H1 (cell line): Measurements from ENCODE around the gene HES2. TPM values are rescaled to one million over a fixed set of nuclear protein-coding genes. Genes with fewer than 3 reads are reported as not detected.

Experiments used
- CTCF ChIA-PET: fragments of 300-600 bp; sonication (Branson Sonifier 250); formaldehyde crosslinking; loops from one replicate; lab custom pipeline; 2021; ENCODE audit not compliant: partially characterized antibody; lab: Charles Lee
- POLR2A ChIA-PET: fragments of 300-600 bp; sonication (Branson Sonifier 250); formaldehyde crosslinking; loops from one replicate; lab custom pipeline; 2021; ENCODE audit warnings: inconsistent platforms; ENCODE audit not compliant: partially characterized antibody; lab: Charles Lee
- DNase-seq, 2 experiments: peaks; one replicate each; pipeline versions ENCODE4 v3.0.0 to v3.0.0-alpha.2; 2010 to 2022; ENCODE audit warnings: low spot score in 2 of 2, low read depth in 1 of 2, mixed read lengths in 1 of 2
- FAIRE-seq: peaks from 2 replicates; lab custom pipeline; 2011; peaks lifted over from hg19 to GRCh38; lab: Jason Lieb, UNC
- H2AFZ ChIP-seq: 2 replicates; pipeline ENCODE4 v1.8.1; 2012; ENCODE audit warnings: low read length, inconsistent platforms
- H2AK5ac ChIP-seq: 2 replicates; pipeline ENCODE4 v1.6.1; 2013; ENCODE audit warnings: low read depth, low read length
- H2BK120ac ChIP-seq: replicated peaks from 2 replicates; pipeline ENCODE3; 2013; ENCODE audit warnings: low read depth, low read length, inconsistent platforms
- H2BK12ac ChIP-seq: 2 replicates; pipeline ENCODE4 v1.6.1; 2013; ENCODE audit warnings: low read depth, low read length
- H2BK15ac ChIP-seq: 2 replicates; pipeline ENCODE4 v1.6.1; 2013; ENCODE audit warnings: low read length
- H2BK20ac ChIP-seq: 2 replicates; pipeline ENCODE4 v1.6.1; 2013; ENCODE audit warnings: low read length
- H2BK5ac ChIP-seq: 2 replicates; pipeline ENCODE4 v1.6.1; 2013; ENCODE audit warnings: low read depth, low read length
- H3K14ac ChIP-seq: 2 replicates; pipeline ENCODE4 v1.6.1; 2013; ENCODE audit warnings: inconsistent platforms; ENCODE audit not compliant: insufficient read length
- H3K18ac ChIP-seq: 2 replicates; pipeline ENCODE4 v1.6.1; 2013; ENCODE audit warnings: low read length; ENCODE audit errors: extremely low read depth
- H3K23ac ChIP-seq: 2 replicates; pipeline ENCODE4 v1.6.1; 2013; ENCODE audit warnings: inconsistent platforms; ENCODE audit not compliant: insufficient read length
- H3K23me2 ChIP-seq: 2 replicates; pipeline ENCODE4 v1.6.1; 2013; ENCODE audit warnings: low read depth, low read length
- H3K27ac ChIP-seq: 2 replicates; pipeline ENCODE4 v1.6.1; 2011; ENCODE audit warnings: low read depth, low read length, inconsistent platforms
- H3K27me3 ChIP-seq, 4 experiments: replicated peaks in 1 of 4; 1 replicate in 1 of 4; 2 replicates in 3 of 4; pipeline versions ENCODE4 v1.6.1 to v1.8.1; 2011 to 2013; ENCODE audit warnings: low read length in 3 of 4, mild to moderate bottlenecking in 3 of 4, inconsistent platforms in 2 of 4, mixed read lengths in 2 of 4, moderate library complexity in 1 of 4; ENCODE audit not compliant: control insufficient read depth in 3 of 4, insufficient read depth in 3 of 4; ENCODE audit errors: extremely low read depth in 1 of 4
- H3K36me3 ChIP-seq, 4 experiments: 2 replicates each; pipeline versions ENCODE4 v1.6.1 to v1.8.1; 2011 to 2013; ENCODE audit warnings: mild to moderate bottlenecking in 4 of 4, low read length in 3 of 4, moderate library complexity in 2 of 4, control low read depth in 1 of 4, inconsistent platforms in 1 of 4; ENCODE audit not compliant: insufficient read depth in 4 of 4, control insufficient read depth in 2 of 4
- H3K4ac ChIP-seq: replicated peaks from 2 replicates; pipeline ENCODE3; 2013; ENCODE audit warnings: low read length, low read depth, mixed read lengths, inconsistent platforms; ENCODE audit not compliant: insufficient read length
- H3K4me1 ChIP-seq, 4 experiments: replicated peaks in 1 of 4; 1 replicate in 1 of 4; 2 replicates in 3 of 4; pipeline versions ENCODE4 v1.6.1 to v1.8.1; 2011 to 2013; ENCODE audit warnings: low read length in 3 of 4, inconsistent platforms in 2 of 4, mixed read lengths in 1 of 4; ENCODE audit not compliant: insufficient read depth in 4 of 4, control insufficient read depth in 3 of 4
- H3K4me2 ChIP-seq, 2 experiments: 2 replicates each; pipeline versions ENCODE4 v1.6.1 to v1.8.1; 2011 to 2013; ENCODE audit warnings: low read depth in 2 of 2, low read length in 2 of 2, control low read depth in 1 of 2, inconsistent platforms in 1 of 2, mild to moderate bottlenecking in 1 of 2; ENCODE audit not compliant: insufficient read depth in 1 of 2
- H3K4me3 ChIP-seq, 4 experiments: fragments of 200-600, 300-600 bp in 1 of 4; sonication (generic), shearing (Covaris generic), sonication (Bioruptor Twin) in 1 of 4; 2 replicates each; pipeline versions ENCODE4 v1.5.1 to v1.8.1; 2011 to 2016; ENCODE audit warnings: low read length in 4 of 4, low read depth in 3 of 4, control low read depth in 2 of 4, inconsistent platforms in 2 of 4, mild to moderate bottlenecking in 2 of 4, mixed read lengths in 1 of 4, moderate library complexity in 1 of 4; ENCODE audit not compliant: insufficient read depth in 2 of 4; ENCODE audit errors: extremely low read depth in 1 of 4
- H3K56ac ChIP-seq: replicated peaks from 2 replicates; pipeline ENCODE3; 2013; ENCODE audit warnings: low read depth, mild to moderate bottlenecking, mixed read lengths, low read length, inconsistent platforms; ENCODE audit not compliant: insufficient read length
- H3K79me1 ChIP-seq: 2 replicates; pipeline ENCODE4 v1.6.1; 2013; ENCODE audit warnings: low read depth, low read length, control low read depth
- H3K79me2 ChIP-seq, 2 experiments: 2 replicates each; pipeline versions ENCODE4 v1.6.1 to v1.8.1; 2012 to 2013; ENCODE audit warnings: low read length in 2 of 2, mild to moderate bottlenecking in 2 of 2, inconsistent platforms in 1 of 2; ENCODE audit not compliant: insufficient read depth in 2 of 2, control insufficient read depth in 1 of 2
- H3K9ac ChIP-seq, 4 experiments: replicated peaks in 1 of 4; 1 replicate in 1 of 4; 2 replicates in 3 of 4; pipeline versions ENCODE4 v1.6.1 to v1.8.1; 2011 to 2013; ENCODE audit warnings: low read depth in 3 of 4, low read length in 3 of 4, control low read depth in 2 of 4, mild to moderate bottlenecking in 2 of 4, moderate library complexity in 2 of 4, inconsistent platforms in 1 of 4; ENCODE audit errors: extremely low read depth in 1 of 4
- H3K9me3 ChIP-seq, 2 experiments: 2 replicates each; pipeline versions ENCODE4 v1.6.1 to v1.8.1; 2012 to 2013; ENCODE audit warnings: mild to moderate bottlenecking in 2 of 2, moderate library complexity in 2 of 2, control low read depth in 1 of 2, inconsistent platforms in 1 of 2, low read depth in 1 of 2, low read length in 1 of 2, mixed read lengths in 1 of 2; ENCODE audit not compliant: insufficient read depth in 2 of 2
- H4K20me1 ChIP-seq, 2 experiments: replicated peaks in 1 of 2; 2 replicates each; pipeline versions ENCODE3 to v1.8.1; 2011 to 2013; ENCODE audit warnings: inconsistent platforms in 2 of 2, low read length in 2 of 2, mild to moderate bottlenecking in 1 of 2; ENCODE audit not compliant: insufficient read depth in 2 of 2, control insufficient read depth in 1 of 2
- H4K5ac ChIP-seq: 2 replicates; pipeline ENCODE4 v1.6.1; 2013; ENCODE audit warnings: low read length, low read depth, mixed read lengths, inconsistent platforms; ENCODE audit not compliant: insufficient read length
- H4K8ac ChIP-seq: 2 replicates; pipeline ENCODE4 v1.8.0; 2013; ENCODE audit warnings: mild to moderate bottlenecking, moderate library complexity, low read length, inconsistent platforms; ENCODE audit not compliant: insufficient read depth; ENCODE audit errors: extremely low read depth
- H4K91ac ChIP-seq: replicated peaks from 2 replicates; pipeline ENCODE3; 2013; ENCODE audit warnings: low read length, mixed read lengths, inconsistent platforms; ENCODE audit not compliant: insufficient read length
- WGBS, 2 experiments: shearing (Covaris generic) in 1 of 2; methylation state at CpG; one replicate each; pipeline versions ENCODE4 v1.1.6 to v1.1.7; 2013 to 2015; ENCODE audit warnings: low lambda C conversion rate in 2 of 2, mixed read lengths in 2 of 2, inconsistent platforms in 1 of 2, low coverage in 1 of 2, missing lambda C conversion rate in 1 of 2; ENCODE audit not compliant: insufficient replicate concordance in 2 of 2, insufficient coverage in 1 of 2, insufficient read length in 1 of 2; ENCODE audit errors: extremely low coverage in 1 of 2, missing lambda C conversion rate in 1 of 2; 5-methylcytosine and 5-hydroxymethylcytosine counted together
- polyA plus RNA-seq, 7 experiments: library from polyadenylated mRNA; depleted of rRNA in 3 of 7; stranded (reverse) in 5 of 7; unstranded in 2 of 7; fragments of >200 nt in 5 of 7; fragments of 200-250 nt in 2 of 7; gene quantifications; 1 replicate in 5 of 7; 2 replicates in 1 of 7; 4 replicates in 1 of 7; pipeline versions ENCODE4 v1.2.1 to v1.2.3, GENCODE V29; 2011 to 2013; ENCODE audit warnings: missing spikeins in 2 of 7, mixed read lengths in 2 of 7
- total RNA-seq: library from RNA; stranded (reverse); fragmentation: NEBNext Ultra II Directional; extraction: Animal tissue kit (Norgen Biotek cat#: 25700); gene quantifications from 2 replicates; pipeline ENCODE4 v1.2.1, GENCODE V29; 2021

The HES2 gene
- total and polyA plus RNA-seq, 2 of the 8 experiments (the other 6 are each of a cell fraction or from before 2014, with no cell fraction given), result 0.15 to 0.53 TPM

DNA sequence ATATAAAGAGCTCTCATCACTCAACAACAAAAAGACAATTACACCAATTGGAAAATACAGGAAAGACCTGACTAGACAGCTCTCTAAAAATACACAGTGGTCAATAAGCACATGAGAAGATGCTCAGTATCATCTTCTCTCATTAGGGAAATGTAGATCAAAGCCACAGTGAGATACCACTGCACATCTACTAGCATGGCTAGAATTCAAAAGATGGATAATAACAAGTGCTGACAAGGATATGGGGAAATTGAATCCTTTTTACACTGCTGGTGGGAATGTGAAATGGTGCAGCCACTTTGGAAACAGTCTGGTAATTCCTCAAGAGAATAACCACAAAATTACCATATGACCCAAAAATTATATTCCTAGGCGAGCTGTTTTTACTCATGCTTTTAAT, 35.6 kb downstream of the HES2 start:
- Histone ChIP-seq H2BK120ac (no peak overlapping the region), H2BK5ac (no peak overlapping the region), H4K5ac (no peak overlapping the region), H3K23ac (no peak overlapping the region), H2AK5ac (no peak overlapping the region), H3K9me3 (no peaks in the 10 kb centered on the region), H3K4me1 (peaks cover 14 to 26% (median 19%) of the 10 kb centered on the region in 4 experiments), H3K4me3 (no peak overlapping the region), H3K79me2 (peaks cover 8 to 80% of the 10 kb centered on the region in 2 experiments), H3K79me1 (peaks cover 9% of the 10 kb centered on the region; the same call in 1 of the 2 replicates), H4K8ac (no peak overlapping the region), H2BK12ac (no peak overlapping the region), H4K91ac (no peak overlapping the region), H3K23me2 (no peaks in the 10 kb centered on the region; the same call in 1 of the 2 replicates), H3K9ac (no peak overlapping the region), H3K4ac (no peak overlapping the region), H3K4me2 (no peak overlapping the region; a peak in 1 of 4 replicates), H3K18ac (no peak overlapping the region), H3K27me3 (no peaks in the 10 kb centered on the region), H2BK20ac (no peak overlapping the region), H4K20me1 (peaks cover 0 to 3% of the 10 kb centered on the region in 2 experiments), H2AFZ (no peak overlapping the region), H3K27ac (no peak overlapping the region), H3K14ac (no peak overlapping the region), H3K56ac (no peak overlapping the region), H3K36me3 (no peaks in the 10 kb centered on the region), H2BK15ac (no peak overlapping the region)
- POLR2A ChIA-PET, result interaction anchor here (2.4 to 3.7 kb wide), 3 partner anchors 8 to 36 kb away, joined by 8 to 26 read pairs (median 13); partner anchors contain the start of genes ACOT7 and HES2
- FAIRE-seq (no peak), DNase-seq (no peak)
- WGBS, 2 experiments, result 92% methylated on average over 1 of the region's 1 CpG; no CpG with 5 or more reads in 1 of the 2 experiments
- CTCF ChIA-PET, result interaction anchor here (0.8 to 58.4 kb wide), 7 partner anchors 8 to 138 kb away, joined by 3 to 1769 read pairs (median 5); no protein-coding TSS in a partner anchor
